Thoracic aorta (tissue), 2 donors: ENCODE data around the gene SIRT5. TPM values are rescaled to one million over a fixed set of nuclear protein-coding genes. Genes with fewer than 3 reads are reported as not detected.
A peak's percentile ranks its signal among the peaks of the same experiment; 100 is the strongest.

Experiments used
- ATAC-seq: fragments of 150-250 bp; one replicate; pipeline ENCODE4 v1.8.0; 2017; ENCODE audit warnings: low read depth; ENCODE audit not compliant: insufficient number of reproducible peaks, low FRiP score
- DNase-seq: peaks from one replicate; pipeline ENCODE4 v3.0.0-alpha.2; 2020; ENCODE audit warnings: low spot score
- H3K27ac ChIP-seq, 2 donors: fragments of 200-600 bp; sonication (generic); 1 replicate in 1 of 2; 2 replicates in 1 of 2; pipeline ENCODE4 v1.5.1; 2016; ENCODE audit warnings: mild to moderate bottlenecking in 2 of 2, moderate library complexity in 2 of 2
- H3K27me3 ChIP-seq: fragments of 200-600 bp; sonication (generic); replicated peaks from 2 replicates; pipeline ENCODE4 v1.6.0; 2016; ENCODE audit warnings: mild to moderate bottlenecking; ENCODE audit not compliant: insufficient read depth
- H3K36me3 ChIP-seq: fragments of 200-600 bp; sonication (generic); one replicate; pipeline ENCODE4 v1.5.1; 2016
- H3K4me1 ChIP-seq, 2 donors: fragments of 200-600 bp; sonication (generic); 1 replicate in 1 of 2; 2 replicates in 1 of 2; pipeline versions ENCODE4 v1.5.1 to v1.6.0; 2016; ENCODE audit warnings: low read depth in 2 of 2, mild to moderate bottlenecking in 1 of 2; ENCODE audit not compliant: control insufficient read depth in 1 of 2
- H3K4me3 ChIP-seq: fragments of 200-600 bp; sonication (generic); 2 replicates; pipeline ENCODE4 v1.5.1; 2016; ENCODE audit warnings: mild to moderate bottlenecking
- H3K9me3 ChIP-seq: fragments of 200-600 bp; sonication (generic); 2 replicates; pipeline ENCODE4 v1.5.1; 2016
- CTCF ChIP-seq: fragments of 200-600 bp; sonication (generic); IDR thresholded peaks from one replicate; pipeline ENCODE4 v1.5.1; 2019; ENCODE audit warnings: antibody characterized with exemption
- total RNA-seq, 2 donors: library from RNA; depleted of rRNA; stranded (reverse); fragments of >200 nt; gene quantifications; one replicate each; pipeline versions ENCODE4 v1.1.0 to v1.2.3, GENCODE V29; 2016

Gene SIRT5
- total RNA-seq, 2 donors from 2014 or later = 5.7 to 10.0 TPM

DNA sequence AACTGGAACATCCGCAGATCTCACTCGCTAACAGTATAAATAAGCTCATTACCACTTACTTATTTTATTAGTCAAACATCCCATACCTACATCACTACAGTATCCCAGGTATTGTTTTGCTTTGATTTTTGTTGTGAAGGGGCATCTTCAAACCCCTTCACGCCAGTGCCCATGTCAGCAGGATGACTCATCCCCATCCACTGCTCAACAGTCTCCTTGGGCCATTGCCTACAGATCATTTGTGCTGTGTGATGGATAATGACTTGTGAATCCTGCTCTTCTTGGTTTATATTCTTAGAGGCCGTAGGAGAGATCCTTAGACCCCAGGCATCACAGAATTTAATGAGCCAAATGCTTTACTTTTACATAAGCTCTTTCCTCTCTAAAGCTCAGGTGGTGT, 8.5 kb upstream of the SIRT5 start:
- H3K9me3 ChIP-seq = no peaks in the 10 kb centered on the region
- H3K4me3 ChIP-seq = no peak overlapping the region
- H3K27ac ChIP-seq = no peak overlapping the region
- no peak for TF ChIP-seq CTCF
- H3K27me3 ChIP-seq = no peaks in the 10 kb centered on the region
- no peaks in the 10 kb centered on the region for H3K36me3 ChIP-seq
- ATAC-seq (no peak), DNase-seq (no peak)
- no peaks in the 10 kb centered on the region for H3K4me1 ChIP-seq

DNA sequence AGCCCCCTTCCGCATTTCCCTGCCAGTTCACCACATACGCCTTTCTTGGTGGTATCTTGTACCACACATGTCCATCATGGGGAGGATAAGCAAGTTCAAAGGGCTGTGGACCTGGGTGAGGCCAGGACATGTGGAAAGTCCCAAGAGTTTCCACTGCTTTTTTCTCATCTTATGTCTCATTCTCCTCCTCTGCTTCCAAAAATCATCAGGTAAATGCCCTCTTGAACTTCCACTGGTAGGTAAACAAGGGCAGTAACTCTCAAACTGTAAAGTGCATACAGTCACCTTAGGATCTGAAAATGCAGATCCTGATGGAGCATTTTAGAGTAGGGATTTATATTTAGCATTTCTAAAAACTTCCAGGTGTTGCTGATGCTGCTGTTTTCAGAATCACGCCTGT, 7.9 kb upstream of the SIRT5 start:
- no peak for TF ChIP-seq CTCF

DNA sequence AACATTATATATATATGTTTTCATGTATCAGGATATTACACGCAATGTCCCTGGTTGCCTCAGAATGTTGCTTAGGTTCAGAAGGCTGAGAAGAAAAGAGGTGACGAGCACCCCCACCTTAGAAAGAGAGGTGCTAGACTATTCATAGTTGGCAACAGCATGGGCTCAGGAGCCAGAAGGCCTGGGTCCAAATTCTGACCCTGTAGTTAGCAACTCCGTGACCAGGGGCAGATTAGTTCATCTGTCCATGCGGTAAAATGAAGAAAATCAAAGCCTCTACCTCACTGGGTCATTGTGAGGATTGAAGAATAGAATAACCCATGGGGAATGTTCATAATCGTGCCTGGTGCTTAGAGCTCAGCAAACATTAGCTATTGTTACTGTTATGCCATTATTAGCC, 5.4 kb upstream of the SIRT5 start:
- H3K4me3 ChIP-seq = no peak overlapping the region
- peaks cover 0 to 7% of the 10 kb centered on the region in 2 donors for H3K4me1 ChIP-seq
- H3K27ac ChIP-seq = no peak overlapping the region
- ATAC-seq (no peak), DNase-seq (no peak)
- H3K36me3 ChIP-seq = no peaks in the 10 kb centered on the region
- TF ChIP-seq CTCF = no peak
- no peaks in the 10 kb centered on the region for H3K27me3 ChIP-seq
- no peaks in the 10 kb centered on the region for H3K9me3 ChIP-seq

More for the DNA sequence above, 7.9 kb upstream of the SIRT5 start:
- Histone ChIP-seq H3K4me3 (no peak overlapping the region), H3K27ac (no peak overlapping the region), H3K36me3 (no peaks in the 10 kb centered on the region), H3K9me3 (no peaks in the 10 kb centered on the region), H3K4me1 (no peaks in the 10 kb centered on the region), H3K27me3 (no peaks in the 10 kb centered on the region)
- ATAC-seq = no peak
- no peak for DNase-seq

DNA sequence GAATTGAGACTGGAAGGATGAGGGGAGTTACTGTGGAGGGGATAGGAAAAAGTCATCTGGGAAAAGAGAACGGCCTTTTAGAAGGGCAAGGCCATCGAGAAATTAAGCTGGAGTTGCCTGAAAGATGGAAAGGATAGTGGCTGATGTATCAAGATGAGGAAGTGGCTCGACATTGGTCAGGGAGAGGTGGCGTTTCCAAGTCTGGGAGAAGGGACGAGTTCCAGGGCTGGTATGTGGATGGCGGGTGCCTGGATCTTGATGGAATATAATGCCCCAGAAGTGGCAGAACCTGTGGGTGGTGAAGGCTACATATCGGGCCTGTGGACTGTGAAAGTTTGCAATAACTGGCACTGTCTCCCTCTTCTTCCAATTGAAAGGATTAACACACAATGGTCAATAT, 2.2 kb upstream of the SIRT5 start:
- no peaks in the 10 kb centered on the region for H3K36me3 ChIP-seq
- ATAC-seq = no peak
- H3K27me3 ChIP-seq = no peaks in the 10 kb centered on the region
- no peak for DNase-seq
- no peak for TF ChIP-seq CTCF
- H3K4me1 ChIP-seq = peaks cover 0 to 7% of the 10 kb centered on the region in 2 donors
- H3K27ac ChIP-seq = no peak overlapping the region
- no peak overlapping the region for H3K4me3 ChIP-seq
- no peaks in the 10 kb centered on the region for H3K9me3 ChIP-seq

DNA sequence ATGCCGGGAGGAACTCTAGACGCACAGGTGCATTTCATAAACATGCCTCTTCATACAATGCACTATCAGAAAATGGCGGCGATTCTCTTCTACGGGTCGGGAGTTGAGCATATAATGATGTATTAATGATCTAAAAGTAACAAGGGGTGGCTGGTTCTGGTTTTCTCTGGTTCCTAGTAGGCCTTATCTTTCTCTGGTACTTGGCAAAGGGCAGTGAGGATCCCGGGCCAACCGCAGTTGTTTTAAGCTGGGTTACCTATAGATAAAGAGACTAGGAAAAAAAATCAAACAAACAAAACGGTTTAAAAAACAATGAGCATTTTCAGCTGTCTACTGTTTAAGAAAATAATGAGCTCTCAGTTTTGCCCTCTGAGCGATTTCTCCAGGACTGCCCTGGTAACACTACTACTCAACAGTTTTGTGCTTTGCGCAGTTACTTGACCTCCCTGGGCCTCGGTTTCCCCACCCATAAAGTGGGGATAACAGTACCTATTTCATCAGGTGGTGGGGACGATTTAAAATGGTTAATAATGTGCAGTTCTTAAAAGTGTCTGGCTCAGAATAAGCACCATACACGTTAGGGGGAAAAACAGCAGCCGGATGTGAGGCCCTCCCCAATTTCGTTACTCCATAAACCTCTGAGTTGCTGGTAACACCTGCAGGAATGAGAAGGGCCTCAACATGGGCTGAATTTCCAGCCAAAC, 1.3 kb upstream of the SIRT5 start:
- H3K4me3 ChIP-seq = peak overlapping the region; percentile 100

More for the DNA sequence above, 1.3 kb upstream of the SIRT5 start:
- ATAC-seq (no peak), DNase-seq (no peak)
- Histone ChIP-seq H3K4me1 (peaks cover 0 to 7% of the 10 kb centered on the region in 2 donors), H3K36me3 (no peaks in the 10 kb centered on the region), H3K27me3 (no peaks in the 10 kb centered on the region), H3K9me3 (no peaks in the 10 kb centered on the region), H3K27ac (peak overlapping the region; percentile 92 to 95)
- no peak for TF ChIP-seq CTCF
